Stimulated activated CD8-positive, alpha-beta memory T cell treated with anti-CD3 and anti-CD28 coated beads, Interleukin-7, amount 100 ng/mL, for 24 hours (primary cell): Measurements from ENCODE around the gene NTNG1.

ENCODE experiments used
- DNase-seq: peaks from one replicate; pipeline ENCODE4 v3.0.0-alpha.2; 2020; ENCODE audit warnings: low read depth

NTNG1 gene

DNA sequence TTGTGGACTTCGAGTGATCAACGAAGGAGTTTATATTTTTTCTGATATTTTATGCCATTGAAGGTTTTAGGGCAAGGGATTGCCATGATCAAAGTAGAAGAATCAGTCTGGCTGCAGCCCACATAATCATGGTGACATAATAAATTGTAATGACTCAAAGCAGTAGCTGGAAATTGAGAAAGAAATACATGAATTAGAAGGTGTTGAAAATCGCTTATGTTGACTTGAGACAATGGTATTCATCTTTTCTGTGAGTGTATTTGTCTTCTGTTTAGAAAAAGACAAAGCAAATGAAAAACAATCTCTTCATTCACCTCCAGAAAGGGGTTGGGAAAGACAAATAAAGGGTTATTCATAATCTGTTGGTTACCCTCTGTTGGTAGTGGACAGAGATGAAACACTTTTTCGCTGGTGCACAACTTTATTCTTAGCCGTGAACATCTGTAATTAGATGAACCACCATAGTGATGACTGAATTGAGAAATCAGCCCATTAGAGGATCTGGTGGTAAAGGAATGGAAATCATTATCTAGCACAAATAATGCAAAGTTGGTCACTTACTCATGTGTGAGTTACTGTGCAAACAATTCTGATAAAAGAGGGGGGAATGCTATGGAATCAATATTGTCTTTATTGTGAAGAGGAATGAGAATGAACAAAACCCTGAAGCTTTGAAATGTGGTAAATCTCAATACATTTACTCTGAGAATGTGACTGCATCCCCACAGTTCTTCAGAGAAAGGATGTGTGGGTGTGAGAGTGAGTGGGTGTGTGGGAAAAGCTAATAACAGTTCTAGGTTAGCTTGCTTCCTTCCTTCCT is 121.8 kb downstream of the NTNG1 start:
- DNase-seq = no peak

DNA sequence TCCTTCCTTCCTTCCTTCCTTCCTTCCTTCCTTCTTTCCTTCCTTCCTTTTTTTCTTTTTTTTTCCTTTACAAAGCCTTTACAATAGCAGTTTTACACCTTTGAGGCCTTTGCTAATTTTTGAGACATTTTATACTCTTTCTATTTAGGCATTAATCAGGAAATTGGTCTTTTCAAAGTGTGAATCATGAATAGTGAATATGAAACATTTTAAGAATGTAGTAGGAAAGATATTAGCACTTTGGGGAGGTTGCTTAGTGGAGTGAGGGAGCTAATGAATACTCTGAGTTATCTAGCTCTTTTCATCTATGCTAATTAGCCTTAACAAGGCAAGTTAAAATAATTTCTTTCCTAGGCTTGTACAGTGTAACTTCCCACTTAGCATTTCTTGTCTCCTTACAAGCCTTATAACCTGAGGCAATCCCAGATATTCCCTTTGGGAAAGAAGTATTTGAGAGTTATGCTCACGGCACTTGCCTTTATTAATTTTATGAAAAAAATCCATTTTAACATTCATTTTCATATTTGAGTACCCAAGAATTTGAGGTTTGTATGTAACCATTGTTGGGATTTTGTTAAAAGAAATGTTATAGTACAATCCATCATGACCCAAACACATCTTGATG is 122.6 kb downstream of the NTNG1 start:
- no peak for DNase-seq

DNA sequence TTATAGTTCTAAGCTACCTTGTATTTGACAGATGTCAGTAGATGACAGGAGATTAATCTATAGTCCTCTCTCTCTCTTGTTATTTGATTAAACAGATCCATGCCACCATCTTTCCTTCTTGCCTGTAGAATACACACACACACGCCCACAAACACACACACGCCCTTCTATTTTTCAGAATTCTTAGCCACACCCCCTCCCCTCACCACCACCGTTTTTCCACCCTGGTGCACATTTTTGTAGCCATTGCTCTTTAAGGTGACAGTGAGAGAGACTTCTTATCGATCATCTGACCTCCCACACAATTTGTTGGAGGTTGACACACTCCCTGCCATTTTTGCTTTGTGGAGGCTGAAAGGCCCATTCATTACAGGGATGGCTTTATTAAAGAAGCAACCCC is 123.2 kb downstream of the NTNG1 start:
- DNase-seq = no peak

DNA sequence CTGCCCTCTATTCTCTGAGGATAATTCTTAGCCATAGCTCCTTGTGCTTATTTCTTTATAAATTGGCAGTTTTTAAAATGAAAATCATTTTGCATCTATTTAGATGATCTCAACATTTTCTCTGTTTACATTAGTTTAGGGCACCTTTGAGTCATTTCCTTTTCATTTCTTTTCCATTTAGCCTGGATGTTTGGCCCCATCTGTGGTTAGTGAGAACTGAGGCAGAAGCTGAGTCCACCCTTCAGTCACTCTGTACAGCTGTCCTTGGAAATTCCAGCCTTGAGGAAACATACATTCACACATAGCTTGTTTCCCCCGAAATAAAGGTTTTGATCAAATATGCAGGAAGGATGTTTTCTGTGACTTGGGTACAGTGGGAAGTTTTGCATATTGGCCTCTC is 123.7 kb downstream of the NTNG1 start:
- DNase-seq = no peak

DNA sequence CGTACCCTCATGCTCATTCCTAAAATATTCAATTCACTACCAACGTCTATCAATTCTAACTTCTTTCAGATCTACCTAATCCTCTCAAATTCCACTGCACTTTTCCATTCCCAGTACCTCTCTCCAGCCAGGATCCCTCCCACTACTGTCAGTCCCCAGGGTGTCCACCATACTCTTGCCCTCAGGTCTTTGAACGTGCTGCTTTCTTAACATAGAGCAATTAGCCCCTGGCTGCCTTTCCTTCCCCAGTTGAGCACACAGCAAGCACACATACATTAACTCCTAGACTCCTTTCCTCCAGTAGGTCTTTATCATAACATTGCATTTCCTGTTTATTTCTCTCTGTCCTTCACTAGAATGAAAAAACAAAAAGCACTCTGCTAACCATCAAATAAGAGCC is 126.7 kb downstream of the NTNG1 start:
- DNase-seq = no peak

DNA sequence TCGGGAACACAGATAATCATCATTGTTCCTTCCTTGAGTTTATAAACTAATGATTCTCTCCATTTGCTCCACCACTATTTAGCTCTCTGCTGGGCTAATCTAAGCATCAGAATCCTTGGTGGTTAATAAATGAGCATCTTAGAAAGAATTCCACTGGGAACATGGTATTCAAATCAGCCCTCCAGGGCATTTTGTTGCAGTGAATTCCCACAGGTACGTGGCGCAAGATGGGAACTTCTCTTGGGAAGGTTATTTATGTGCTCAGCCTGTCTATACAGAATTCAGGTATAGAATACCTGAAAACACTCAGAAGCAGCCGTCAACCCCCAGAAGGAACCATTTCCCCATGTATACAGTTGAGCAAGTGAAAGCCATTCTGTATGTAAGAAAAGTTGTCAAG is 131.5 kb downstream of the NTNG1 start:
- DNase-seq = no peak

DNA sequence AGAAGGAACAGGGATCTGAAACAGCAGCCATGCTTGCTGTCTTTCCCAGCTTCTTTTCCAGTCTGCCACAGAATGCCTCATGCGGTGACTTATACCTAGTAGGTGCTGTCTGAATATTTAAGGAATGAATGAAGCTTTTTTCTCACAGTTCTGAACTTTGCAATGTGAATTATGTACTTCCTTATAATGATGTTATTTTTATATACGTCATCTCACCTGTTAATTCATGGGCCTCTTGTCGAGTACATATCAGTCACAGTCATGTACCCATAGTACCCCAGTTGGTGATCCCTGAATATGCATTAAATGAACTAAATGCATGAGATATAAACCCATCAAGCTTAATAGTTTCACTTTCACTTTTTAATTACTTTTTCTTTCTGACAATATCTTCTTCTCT is 132.7 kb downstream of the NTNG1 start:
- DNase-seq = no peak

DNA sequence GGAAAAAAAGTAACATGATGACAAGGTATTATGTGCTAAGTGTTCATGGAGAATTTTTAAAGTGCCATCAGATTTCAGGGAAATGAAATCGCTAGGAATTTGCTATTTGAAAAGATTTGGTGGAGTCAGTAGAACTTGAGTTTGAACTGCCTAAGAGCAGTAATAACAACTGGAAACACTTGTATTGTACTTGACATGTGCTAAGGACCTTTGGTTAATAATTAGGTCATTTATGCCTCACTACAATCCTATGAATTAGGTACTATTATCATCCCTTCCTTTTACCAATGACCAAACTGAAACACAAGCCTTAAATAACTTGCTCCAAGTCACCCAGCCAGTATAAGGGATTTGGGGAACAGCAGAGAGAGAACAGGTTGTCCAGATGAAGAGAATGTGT is 133.4 kb downstream of the NTNG1 start:
- no peak for DNase-seq

DNA sequence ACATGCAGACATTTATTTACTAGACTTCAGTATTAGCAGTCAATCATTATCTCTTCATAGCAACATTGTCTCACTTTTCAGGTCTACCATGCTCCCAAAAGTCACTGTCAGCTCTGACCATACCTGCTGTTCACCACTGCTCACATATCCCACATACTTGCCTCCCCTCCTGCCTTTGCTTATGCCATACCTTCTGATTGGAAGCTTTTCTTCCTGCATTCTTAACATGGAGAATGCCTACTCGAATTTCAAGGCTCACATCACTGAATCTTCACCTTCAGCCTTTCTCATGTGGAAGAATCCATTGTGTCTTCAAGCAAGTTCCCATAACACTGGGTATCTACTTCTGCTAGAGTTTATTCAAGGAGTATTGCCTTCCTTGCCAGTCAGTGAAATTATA is 135.4 kb downstream of the NTNG1 start:
- DNase-seq = no peak

DNA sequence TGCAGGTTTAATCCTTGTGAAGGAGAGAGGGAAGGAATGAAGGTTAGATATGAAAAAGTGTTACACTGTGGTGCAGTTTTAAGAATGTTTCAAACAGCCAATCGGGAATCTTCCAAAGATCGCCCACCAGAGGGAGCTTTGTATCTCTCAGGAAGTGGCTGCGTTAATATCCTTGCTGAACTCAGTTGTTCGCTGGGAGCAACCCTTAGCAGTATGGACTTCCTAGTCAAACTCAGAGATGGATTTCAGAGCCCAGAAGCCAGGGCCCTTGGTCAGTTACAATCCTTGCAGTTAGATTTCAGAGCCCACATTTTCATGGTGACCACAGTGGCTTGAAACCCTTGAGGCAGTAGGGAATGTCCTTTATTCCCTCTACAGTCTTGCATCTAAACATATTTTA is 136.2 kb downstream of the NTNG1 start:
- DNase-seq = no peak

DNA sequence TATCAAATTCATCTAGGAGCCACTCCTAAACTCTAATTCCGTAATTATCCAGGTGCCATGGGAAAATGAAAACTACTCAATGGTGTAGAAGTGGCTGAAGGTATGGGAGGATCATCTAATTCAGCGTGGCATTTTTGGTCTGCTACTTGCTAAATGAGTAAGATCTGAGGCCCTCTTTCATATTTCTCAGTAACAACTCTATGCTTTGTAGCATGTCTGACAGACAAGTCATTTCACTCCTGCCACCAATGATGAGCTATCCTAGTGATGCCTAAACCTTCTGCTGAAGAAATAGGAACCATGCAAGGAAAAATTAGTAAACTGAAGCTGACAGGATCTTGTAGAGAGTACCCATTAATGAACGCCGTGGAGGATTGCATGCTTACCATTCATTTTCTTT is 145.3 kb downstream of the NTNG1 start:
- no peak for DNase-seq

DNA sequence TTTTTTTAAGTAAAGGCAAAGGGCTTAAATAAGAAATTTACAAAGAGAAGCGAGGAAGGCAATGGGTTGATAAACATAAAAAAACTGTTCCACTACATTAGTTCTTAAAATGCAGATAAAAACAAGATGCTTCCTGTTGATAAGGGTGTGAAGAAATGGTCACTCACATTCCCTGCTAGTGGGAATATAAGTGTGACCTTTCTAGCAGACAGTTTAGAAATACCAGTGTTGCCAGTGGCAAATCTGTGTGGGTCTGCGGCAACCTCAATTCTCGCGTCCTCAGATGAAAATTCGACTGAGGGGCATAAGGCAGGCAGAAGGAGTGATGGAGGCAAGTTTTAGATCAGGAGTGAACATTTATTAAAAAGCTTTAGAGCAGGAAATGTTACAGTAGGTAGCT is 151.1 kb downstream of the NTNG1 start:
- no peak for DNase-seq

DNA sequence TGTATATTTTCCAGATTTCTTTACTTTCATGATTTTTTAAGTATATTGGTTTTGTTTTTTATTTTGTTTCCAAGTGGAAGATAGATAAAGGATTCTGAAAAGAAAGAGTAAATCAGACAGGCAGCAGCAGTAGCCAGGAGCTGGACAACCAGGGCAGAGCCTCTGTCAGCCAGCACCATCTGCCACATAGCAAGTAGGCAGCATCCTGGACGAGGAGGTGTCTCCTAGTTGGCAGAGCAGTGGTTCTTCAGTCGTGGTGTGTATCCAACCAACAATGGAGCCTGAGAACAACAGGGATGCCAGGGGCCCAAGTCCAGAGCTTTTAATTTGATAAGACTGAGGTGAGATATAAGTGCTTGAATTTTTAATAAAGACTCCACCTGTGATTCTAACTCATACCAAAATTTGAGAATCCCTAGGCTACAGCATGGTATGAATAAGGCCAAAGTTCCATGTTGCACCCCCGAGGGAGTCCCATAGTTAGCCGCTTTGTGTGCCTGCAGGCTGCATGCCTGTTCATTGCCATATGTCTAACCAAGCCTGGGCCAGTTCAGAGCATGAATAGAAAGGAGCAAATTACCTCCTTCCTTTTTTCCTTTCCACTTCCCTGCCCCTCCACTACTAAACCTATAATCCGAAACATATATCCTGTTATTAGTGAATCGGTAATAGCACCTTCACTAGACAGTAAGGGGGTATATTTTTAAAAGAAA is 153.2 kb downstream of the NTNG1 start:
- DNase-seq = no peak

DNA sequence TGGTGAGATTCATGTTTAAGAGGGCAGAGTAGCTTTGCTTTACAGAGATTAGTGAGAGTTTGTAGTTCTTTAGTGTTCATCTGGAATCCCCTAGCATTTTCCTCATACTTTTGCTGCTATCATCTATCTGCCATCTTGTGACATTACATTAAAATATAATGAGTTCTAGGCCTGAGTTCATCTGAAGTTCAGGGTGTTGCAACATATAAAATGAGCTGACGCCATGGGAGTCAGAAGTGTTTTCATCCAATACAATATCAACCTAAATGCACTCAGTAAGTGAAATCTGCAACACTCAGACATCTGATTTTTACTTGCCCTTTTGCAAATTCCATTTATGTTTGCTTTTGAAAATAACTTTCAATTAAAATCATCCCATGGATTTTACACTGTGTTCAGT is 153.8 kb downstream of the NTNG1 start:
- DNase-seq = no peak

DNA sequence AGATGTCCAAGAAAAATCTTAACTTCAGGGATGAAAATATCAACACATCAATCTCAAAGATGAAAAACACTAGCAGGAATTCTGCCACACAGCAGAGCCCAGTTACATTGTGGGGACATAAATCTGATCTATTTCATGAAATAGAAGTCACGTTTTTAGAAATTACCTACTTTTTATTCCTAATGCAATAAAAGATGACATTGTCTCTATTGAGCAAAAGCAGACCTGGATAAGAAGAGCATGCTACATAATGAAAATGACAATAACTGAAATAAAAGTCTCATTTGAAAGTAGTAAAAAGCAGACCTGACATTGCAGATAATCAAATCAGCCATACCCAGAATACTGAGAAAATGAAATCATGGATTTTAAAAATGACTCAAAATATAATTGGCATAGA is 156.8 kb downstream of the NTNG1 start:
- DNase-seq = no peak

DNA sequence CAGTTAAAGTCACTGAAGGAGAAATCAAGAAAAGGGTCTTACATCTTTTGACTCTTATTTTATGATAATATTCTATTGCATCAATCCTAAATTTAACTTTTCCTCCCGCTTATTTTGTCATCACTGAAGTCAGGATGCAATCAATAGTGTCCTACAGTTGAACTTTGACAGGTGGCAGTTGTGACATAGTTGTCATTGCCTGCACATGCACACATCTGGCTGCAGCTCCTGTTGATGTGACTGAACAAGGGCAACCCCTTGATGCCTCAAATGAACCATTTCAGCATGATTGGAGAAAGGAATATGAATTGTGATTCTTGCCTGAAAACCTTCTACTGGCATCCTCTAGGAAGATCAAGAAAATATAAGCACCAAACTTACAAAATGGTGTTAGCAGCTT is 157.7 kb downstream of the NTNG1 start:
- DNase-seq = no peak

DNA sequence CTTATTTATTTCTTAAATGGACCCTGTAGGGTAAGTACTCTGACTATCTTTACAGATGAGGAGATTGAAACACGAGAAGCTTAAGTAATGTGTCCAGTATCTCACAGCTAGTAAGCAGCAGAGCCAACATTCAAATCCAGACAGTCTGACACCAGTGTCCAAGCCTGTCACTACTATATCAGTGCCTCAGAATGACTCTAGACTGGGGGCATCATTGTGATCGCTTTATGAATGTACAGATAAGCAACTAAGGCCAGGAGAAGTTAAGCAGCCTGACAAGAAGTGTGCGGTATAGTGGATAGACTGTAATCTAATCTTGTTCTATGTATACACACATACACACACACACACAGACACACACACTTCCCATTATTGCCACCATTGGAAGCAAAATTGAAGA is 158.7 kb downstream of the NTNG1 start:
- no peak for DNase-seq

DNA sequence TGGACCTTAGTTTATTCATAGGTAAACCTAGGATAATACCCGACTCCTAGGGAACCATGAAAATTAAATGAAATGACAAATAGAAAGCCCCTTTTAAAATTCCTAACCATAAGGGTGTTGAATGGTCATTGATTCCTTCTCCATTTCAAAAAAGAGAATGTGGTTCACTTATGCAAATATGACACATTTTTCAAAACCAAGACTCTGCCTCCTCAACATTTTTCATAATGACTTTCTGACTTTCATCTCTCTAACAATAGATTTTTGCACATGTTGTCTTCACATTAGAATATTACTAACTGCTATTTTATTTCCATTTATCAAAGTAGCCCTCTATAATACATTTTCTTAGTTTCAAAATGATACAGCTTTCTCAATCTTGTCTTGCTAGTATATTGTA is 169.1 kb downstream of the NTNG1 start:
- DNase-seq = no peak

DNA sequence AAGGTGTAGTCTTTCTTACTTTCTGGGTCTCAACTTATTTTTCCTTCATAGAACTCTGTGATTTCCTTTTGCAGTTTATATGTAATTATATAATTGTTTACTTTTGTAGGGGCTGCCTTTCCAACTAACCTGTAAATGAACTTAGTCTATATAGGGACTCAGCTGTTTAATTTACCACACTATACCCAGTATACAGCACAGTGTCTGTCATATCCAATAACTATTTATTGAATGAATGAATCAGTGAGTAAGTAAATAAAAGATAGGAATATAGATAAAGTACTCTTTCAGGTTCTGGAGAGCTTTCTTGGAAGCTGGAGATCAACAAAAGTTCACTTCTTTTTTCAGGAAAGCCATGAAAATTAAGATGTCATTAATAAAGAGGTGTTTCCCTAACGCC is 174.8 kb downstream of the NTNG1 start:
- DNase-seq = no peak

DNA sequence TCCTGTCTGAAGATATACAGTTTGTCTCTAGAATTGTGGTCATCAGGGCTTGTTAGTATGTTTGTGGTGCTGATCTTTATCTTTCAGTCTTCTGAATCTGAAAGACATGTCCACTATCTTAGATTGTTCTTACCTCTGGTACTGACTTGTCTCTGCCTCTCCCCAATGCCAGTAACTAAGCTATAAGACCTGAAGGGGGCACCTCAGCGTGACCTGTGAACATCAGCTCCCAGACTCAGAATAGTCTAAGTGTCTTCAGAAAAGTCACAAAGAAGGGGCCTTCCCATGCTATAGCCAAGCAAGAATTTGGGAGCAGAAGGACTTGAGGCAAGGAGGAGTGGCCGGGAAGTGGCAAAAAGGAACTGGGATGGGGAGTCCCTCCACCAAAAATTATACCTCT is 178.1 kb downstream of the NTNG1 start:
- no peak for DNase-seq

DNA sequence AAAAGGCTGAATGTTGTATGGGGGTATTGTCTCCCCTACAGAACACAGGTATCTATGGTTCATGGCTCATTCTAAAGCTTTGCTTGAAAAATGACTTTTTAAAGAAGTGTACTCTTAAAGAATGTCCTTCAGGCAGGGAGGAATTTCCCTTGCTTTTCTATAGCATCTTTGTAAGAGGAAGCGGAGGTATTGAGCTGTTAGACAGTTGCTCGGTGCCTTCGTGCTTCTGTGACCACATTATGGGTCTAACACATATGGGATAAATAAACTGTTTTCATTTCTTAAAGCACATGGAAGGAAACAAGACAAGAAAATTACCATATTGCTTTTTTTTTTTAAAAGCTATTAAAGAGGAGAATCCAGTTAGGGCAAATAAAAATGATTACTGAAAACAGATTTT is 182.9 kb downstream of the NTNG1 start:
- DNase-seq = no peak

DNA sequence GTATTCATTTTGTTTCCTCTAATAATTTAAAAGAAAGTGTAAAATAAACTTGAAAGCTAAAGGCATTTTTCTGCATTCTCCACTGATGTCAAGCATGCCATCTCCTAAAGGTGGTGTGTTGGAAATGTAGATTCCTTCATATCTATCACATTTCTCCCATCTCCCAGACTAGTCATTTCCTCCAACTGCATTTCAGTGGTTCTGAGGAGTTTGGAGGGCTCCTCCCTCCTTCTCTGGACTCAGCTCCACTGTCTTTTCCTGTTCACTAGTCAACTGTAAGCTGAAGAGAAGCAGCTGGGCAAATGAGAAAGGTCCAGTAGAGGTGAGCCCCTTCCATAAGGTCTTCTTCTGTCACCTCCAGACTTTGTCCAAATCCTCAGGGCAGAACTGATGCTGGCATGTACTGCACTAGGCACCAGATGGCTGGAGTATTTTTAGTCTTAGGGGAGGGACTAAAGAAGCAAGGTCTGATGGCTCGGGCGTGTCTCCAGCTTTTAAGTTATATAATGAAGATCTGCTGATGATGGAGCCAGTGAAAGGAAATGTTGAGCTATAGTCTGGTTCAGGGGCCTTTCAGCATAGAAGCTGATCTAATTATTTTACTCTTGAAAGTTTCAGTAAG is 186.1 kb downstream of the NTNG1 start:
- DNase-seq = no peak

DNA sequence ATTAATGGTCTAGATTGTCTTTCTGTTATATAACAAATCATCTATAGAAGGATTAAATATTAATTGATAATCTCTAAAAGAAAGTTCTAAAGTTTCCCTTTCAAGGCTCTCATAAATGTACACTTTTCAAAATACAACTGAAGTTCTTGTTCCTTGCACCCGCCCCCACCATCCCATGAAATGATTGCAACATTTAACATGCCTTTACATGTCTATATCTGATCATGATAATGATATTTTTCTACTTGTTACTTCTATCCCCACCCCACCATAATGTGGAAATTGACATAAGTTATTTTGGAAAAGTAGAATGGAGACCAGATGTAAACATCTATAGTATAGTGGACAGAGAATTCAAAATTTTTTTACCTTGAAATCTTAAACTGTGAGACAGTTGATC is 186.6 kb downstream of the NTNG1 start:
- no peak for DNase-seq
